ENCODE data around the gene SNAP91. TPM values are rescaled to one million over a fixed set of nuclear protein-coding genes. Genes with fewer than 3 reads are reported as not detected.

Gene SNAP91
- total RNA-seq, 6 donors from 2014 or later: 0.23 TPM; not detected in 5

GRCh38 chr6:83518816-83519480 lies 190.0 kb downstream of the SNAP91 start:
- TF ChIP-seq POLR2AphosphoS5 (IDR thresholded peaks at IDR 0.05) (no peak), EP300 (IDR thresholded peaks at IDR 0.05) (no peak), POLR2A (IDR thresholded peaks at IDR 0.05) (no peak), CTCF (IDR thresholded peaks at IDR 0.05) (no peak)
- no peaks in the 10 kb centered on the region for H3K9me3 ChIP-seq
- H3K27ac ChIP-seq: no peak overlapping the region
- no peaks in the 10 kb centered on the region for H3K36me3 ChIP-seq
- no peaks in the 10 kb centered on the region for H3K4me1 ChIP-seq
- WGBS, 2 donors: 76 to 77% methylated on average over 4 of the region's 4 CpGs
- H3K4me3 ChIP-seq: no peak overlapping the region
- no peak for ATAC-seq (ENCODE audit: low FRiP score in 2 of 2)
- H3K27me3 ChIP-seq: no peaks in the 10 kb centered on the region
- DNase-seq: no peak

- peaks cover 0 to 6% (median 0%) of the 10 kb centered on the region in 4 donors for H3K4me1 ChIP-seq
- no peak for DNase-seq
- no peak overlapping the region for H3K4me3 ChIP-seq
- H3K9me3 ChIP-seq: no peaks in the 10 kb centered on the region
- WGBS, 2 donors: 73 to 78% methylated on average over 1 of the region's 1 CpG
- H3K27ac ChIP-seq: no peak overlapping the region
- H3K36me3 ChIP-seq: no peaks in the 10 kb centered on the region
- H3K27me3 ChIP-seq: no peaks in the 10 kb centered on the region
- no peak for TF ChIP-seq EP300 (IDR thresholded peaks at IDR 0.05)
- no peak for TF ChIP-seq POLR2AphosphoS5 (IDR thresholded peaks at IDR 0.05)
- TF ChIP-seq CTCF (IDR thresholded peaks at IDR 0.05): no peak
- TF ChIP-seq POLR2A (IDR thresholded peaks at IDR 0.05): no peak
- no peak for ATAC-seq (ENCODE audit: low FRiP score in 2 of 2)
Measured at GRCh38 chr6:83517500-83517899, 191.4 kb downstream of the SNAP91 start.

- no peak overlapping the region for H3K27ac ChIP-seq
- TF ChIP-seq CTCF (IDR thresholded peaks at IDR 0.05) (peak; percentile 61 to 79 (median 70)), POLR2A (IDR thresholded peaks at IDR 0.05) (no peak)
- WGBS, 2 donors: 23 to 34% methylated on average over 4 of the region's 4 CpGs
- H3K27me3 ChIP-seq: no peaks in the 10 kb centered on the region
- no peak for DNase-seq
- peak in 1 of 2 donors; percentile 54 for ATAC-seq (ENCODE audit: low FRiP score in 2 of 2)
- no peaks in the 10 kb centered on the region for H3K9me3 ChIP-seq
- no peaks in the 10 kb centered on the region for H3K36me3 ChIP-seq
- peaks cover 0 to 17% (median 5%) of the 10 kb centered on the region in 4 donors for H3K4me1 ChIP-seq
- no peak overlapping the region for H3K4me3 ChIP-seq
Measured at GRCh38 chr6:83514866-83515466, 193.9 kb downstream of the SNAP91 start.

GRCh38 chr6:83514466-83514865 lies 194.4 kb downstream of the SNAP91 start:
- H3K27me3 ChIP-seq: no peaks in the 10 kb centered on the region
- no peak overlapping the region for H3K27ac ChIP-seq
- WGBS, 2 donors: 50 to 73% methylated on average over 1 of the region's 1 CpG
- H3K4me1 ChIP-seq: peaks cover 0 to 17% (median 5%) of the 10 kb centered on the region in 4 donors
- H3K9me3 ChIP-seq: no peaks in the 10 kb centered on the region
- no peaks in the 10 kb centered on the region for H3K36me3 ChIP-seq
- ATAC-seq (ENCODE audit: low FRiP score in 2 of 2) (no peak), DNase-seq (no peak)
- H3K4me3 ChIP-seq: no peak overlapping the region
- no peak for TF ChIP-seq EP300 (IDR thresholded peaks at IDR 0.05)
- TF ChIP-seq POLR2A (IDR thresholded peaks at IDR 0.05): no peak
- TF ChIP-seq POLR2AphosphoS5 (IDR thresholded peaks at IDR 0.05): no peak
- no peak for TF ChIP-seq CTCF (IDR thresholded peaks at IDR 0.05)
